Measurements from ENCODE around the gene NPNT.
A peak's percentile ranks its signal among the peaks of the same experiment; 100 is the strongest.

Gene NPNT

DNA sequence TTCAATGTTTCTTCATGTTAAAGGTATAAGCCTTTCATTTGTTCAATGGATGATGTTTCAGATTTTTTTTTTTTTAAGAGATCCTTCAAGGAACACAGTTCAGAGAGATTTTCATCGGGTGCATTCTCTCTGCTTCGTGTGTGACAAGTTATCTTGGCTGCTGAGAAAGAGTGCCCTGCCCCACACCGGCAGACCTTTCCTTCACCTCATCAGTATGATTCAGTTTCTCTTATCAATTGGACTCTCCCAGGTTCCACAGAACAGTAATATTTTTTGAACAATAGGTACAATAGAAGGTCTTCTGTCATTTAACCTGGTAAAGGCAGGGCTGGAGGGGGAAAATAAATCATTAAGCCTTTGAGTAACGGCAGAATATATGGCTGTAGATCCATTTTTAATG lies 75.8 kb downstream of the NPNT start:
- no peak for DNase-seq

DNA sequence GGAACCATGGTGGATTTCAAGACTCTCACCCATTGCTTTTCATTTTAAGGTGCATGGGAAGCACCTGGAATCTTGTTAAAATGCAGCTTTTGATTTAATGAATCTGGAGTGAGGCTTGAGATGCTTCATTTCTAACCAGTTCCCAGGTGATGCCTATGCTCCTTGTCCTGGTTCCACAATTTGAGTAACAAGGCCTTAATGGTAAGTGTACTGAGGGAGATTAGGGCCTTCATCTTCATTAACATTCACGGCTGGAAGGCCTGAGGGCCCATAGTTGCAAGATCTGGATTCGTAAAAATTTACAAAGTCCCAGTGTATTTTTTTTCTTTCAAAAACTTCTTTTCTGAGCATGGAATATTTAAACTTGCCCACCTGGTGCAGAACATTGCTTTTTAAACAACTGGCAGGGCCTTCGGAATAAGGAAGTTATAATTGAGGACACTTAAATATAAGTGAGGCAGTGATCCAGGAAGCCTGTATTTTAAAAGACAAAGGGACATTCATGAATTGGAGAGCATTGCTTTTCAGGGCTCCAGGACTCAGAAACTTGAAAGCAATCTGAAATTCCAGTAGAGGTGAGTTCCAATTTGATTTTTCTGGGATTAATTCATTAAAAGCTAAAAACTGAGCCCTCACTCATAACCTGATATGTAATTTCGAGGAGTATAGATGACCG lies 77.8 kb downstream of the NPNT start:
- DNase-seq = no peak

DNA sequence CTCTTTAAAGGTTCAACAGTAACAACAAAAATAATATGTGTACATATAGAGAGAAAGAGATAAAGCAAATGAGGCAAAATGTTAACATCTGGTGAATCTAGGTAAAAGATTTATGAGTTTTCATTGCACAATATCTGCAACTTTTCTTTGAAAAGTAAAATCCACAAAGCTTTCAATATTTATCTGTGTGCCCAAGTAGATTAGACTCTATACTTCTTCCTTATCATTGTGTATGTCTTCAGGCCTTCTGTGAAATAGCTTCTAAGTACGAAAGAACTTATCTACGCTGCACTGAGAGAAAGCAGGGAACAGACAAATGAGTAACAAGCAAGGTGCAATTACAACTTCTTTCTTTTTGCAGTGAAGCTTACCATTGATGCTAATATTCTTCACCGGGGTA lies 81.6 kb downstream of the NPNT start:
- no peak for DNase-seq

DNA sequence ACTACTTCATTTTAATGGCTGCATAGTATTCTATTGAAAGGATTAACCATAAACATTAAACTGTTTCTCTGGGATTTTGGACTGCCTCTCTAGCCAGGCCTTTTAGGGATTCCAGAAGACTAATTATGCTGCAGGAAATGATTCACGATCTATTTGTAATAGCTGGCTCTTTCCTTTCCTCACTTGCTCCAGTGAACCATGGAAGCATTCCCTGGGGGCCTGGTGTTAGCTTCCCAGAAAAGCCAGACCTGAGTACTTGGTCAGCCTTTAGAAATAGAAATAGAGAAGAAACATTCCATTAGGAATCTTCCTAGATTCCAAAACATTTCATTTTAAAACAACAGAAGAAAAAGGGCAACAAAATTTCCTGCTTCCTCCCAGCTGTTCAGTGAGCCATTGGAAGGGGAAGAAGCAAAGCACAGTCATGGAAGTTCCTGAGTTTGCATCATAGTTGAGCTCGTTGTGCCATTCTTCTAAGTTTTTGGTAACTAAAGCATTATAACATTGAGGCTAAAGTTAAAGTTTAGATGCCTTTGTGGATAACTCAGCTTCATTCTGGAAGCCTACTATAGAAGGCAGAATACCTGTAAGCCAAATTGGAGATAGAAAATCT lies 83.5 kb downstream of the NPNT start:
- no peak for DNase-seq

GRCh38 chr4:105979506-105979905 lies 84.2 kb downstream of the NPNT start:
- DNase-seq = no peak

DNA sequence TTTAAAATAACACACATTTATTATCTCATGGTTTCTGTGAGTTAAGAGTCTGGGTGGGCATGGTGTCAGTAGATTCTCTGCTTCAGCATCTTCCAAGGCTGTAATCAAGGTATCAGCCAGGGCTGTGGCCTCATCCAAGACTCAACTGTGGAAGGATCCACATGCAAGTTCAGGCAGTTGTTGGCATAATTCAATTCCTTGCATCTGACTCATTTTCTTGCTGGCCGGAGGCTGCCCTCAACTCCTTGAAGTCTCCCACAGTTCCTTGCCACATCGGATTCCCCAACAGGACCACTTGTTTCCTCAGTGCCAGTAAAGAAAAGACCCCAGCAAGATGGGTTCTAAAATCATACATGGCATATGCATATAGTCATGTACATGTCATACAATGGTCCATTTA lies 93.4 kb downstream of the NPNT start:
- no peak for DNase-seq

DNA sequence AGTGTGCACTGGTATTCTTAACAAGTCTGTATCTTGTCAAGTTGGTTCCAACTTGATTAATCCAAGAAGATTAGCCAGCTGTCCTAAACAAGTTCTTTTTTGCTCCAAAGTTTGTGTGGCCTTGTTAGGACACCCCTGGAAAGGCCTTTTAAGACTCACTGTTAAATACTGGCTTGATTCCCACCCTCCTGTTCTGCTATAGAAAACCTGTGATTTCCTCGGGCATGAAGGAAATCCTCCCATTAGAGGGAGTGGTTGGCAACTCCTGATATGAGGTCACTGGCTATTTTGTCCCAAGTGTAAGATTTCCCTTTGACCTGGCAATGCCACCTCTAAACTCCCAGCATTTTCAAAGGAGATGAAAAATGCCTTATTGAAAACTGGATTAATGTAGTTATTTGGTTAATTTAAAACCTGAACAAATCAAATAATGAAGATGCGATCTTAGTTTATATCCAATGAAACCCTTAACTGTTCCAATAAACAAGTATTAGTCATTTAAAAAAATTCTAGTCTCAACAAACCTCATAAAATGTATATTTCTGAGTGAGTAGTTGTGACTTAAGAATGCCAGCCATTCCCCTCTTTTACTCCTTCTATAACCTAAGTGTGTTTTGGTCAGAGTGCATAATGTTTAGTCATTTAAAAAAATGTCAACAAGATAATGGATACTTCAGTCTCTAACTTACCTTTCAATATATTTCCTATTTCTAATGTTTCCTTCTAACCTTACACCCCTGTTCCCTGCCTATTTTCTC lies 94.4 kb downstream of the NPNT start:
- DNase-seq = no peak

DNA sequence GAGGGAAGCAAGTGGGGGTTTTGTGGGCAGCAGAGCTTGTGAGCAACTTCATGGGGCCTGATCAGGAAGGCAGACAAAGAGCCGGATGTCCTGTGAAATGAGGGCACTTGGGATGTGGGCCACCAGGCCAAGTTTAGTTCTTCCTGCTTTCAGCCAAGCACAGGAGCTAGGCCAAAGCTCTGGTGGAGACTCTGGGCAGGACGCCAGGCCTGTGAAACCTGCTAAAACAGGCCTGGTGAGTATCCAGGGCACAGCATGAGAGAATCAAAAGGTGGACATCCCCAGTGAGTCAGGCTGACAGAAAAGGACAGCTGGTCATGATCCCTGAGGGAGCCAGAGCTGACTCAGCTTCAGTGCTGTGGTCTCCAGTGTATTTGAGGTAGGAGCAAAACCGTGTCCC lies 95.7 kb downstream of the NPNT start:
- DNase-seq = peak; percentile 54

- DNase-seq = no peak
These were observed 96.5 kb downstream of the NPNT start for GRCh38 chr4:105991726-105992125.

DNA sequence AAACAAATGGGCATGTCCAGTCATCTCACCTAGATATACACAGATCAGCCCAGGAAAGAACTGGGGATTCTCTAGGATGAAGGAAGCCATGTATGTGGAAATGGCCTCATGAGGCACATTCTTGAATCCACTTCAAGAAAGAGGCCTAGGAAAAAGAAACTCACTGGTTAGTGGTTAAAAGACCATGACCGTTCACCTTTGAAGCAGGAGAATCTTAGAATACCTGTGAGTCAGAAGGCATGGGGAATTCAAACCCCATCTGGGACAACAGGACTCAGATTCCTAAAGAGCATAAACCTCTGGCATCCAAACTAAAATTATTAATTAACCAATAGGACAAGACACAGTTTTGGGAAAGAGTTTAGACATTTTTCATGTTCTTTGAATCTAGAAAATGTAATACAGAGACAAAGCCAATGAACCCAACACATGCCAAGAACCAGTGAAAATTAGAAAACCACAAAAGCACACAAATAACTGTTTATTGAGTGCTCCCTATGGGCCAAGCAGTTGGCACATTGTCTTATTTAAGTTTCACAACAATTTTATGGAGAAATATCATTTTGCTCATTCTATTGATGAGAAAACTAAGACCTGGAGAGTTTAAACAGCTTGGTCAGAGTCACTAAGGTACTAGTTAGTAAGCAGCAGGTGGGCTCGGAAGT lies 97.5 kb downstream of the NPNT start:
- no peak for DNase-seq

DNA sequence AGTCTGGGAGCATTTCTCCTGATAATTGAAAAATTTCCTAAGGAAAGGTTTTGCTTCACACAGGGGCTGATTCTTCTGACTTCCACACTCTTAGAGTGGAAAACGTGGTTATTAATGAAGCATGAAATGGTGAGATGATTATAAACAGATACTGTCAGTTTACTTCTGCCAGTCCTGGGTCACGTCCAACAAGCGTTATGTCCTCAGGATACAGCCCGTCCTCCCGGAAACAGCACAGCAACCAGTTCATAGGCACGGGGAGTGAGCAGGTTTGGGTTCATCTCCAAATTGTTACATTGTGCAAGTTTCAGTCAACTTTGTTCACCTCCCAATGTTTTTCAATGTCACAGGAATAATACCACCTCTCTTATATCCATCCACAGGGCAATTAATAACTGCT lies 98.8 kb downstream of the NPNT start:
- no peak for DNase-seq

- no peak for DNase-seq
These were observed 99.7 kb downstream of the NPNT start for GRCh38 chr4:105994841-105995501.

DNA sequence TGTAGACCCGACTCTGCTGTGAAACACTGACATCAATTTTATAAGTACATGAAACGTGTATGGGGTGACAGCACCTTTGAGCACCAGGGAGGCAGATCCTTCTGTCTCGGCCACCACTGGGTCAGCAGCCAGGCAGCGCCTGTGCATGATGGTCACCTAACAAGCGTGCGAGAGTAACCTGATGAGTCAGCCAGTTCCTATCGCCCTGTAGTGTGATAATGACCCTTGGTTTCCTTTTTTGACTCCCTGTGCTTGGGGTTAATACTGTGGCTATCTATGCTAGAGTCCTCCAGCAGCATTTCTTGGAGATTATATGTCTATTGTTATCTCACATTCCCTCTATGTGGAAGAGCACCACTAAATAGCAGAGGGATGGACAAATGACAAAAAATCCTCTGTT lies 101.6 kb downstream of the NPNT start:
- no peak for DNase-seq

DNA sequence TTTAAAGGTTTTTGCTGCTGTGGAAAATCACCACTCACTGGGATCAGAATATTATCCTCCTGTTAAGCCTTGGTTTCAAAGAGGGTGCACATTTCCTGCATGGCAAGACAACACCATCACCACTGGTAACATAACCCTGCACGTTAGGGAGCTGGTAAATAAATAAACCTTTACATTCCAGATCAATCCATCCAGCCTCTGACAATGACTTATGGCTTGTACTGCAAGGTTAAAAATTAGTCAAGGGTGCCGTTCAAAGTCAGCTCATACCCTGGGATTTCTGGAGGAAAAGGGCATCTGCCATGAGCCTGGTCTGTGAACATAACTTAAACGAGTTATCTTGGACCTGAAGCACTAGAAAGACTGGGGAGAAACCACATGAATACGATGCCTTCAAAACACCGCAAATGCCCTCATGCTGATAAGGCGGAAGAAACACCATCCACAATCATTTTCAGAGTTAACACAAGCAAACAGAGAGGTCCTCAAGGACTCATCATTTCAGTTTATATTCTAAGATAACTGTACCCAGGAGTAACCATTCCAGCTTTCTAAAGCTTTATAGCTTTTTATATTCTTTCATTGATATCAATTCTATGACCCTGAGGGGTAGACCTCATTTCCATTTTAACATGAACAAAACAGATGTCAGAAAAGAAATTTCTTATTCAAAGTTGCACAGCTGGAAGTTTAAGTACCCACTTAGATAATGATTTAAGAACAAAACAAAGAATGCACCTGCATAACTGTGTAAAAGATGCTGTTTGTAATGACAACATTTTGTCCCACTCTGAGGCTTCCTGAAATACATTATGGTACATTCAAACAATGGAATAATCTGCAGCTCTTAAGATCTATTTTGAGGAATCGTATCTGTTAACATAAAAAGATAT lies 103.1 kb downstream of the NPNT start:
- no peak for DNase-seq

DNA sequence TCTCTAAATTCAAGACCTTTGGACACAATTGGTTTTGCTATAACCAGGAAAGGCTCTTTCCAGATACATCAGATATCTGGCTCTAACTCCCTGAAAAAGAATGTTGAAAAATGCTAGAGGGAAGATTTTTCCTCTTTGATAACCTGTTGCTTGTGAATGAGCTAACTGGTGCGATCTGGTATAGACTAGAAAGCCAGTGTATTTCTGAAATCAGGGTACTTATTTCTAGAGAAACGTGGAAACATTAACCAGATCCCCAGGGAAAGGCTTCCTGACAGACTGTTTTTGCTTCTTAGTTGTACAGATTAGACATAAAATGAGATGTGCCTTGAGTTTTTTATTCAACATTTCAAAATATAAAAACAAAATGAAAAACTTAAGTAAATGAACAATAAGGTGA lies 107.7 kb downstream of the NPNT start:
- DNase-seq = no peak

GRCh38 chr4:106010761-106011160 lies 115.5 kb downstream of the NPNT start:
- no peak for DNase-seq

GRCh38 chr4:106011387-106011786 lies 116.1 kb downstream of the NPNT start:
- no peak for DNase-seq

DNA sequence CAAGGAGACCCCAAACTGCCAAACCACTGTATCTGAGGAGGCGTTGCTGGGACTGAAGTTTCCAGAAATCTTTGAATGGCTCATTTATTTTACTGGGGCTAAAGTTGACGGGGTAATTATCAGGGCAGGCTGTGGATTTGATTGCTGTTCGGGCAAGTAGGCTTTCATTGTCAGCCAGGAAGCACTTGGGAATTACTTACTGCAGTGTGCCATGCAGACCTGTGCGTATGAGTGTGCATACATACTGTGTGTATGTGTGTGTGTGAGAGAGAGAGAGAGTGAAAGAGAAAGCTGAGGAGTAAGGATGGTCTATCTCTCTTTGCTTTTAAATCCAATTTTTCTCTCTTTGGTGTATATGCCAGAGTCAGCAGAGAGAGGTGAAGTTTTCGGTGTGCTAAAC lies 122.7 kb downstream of the NPNT start:
- DNase-seq = no peak

DNA sequence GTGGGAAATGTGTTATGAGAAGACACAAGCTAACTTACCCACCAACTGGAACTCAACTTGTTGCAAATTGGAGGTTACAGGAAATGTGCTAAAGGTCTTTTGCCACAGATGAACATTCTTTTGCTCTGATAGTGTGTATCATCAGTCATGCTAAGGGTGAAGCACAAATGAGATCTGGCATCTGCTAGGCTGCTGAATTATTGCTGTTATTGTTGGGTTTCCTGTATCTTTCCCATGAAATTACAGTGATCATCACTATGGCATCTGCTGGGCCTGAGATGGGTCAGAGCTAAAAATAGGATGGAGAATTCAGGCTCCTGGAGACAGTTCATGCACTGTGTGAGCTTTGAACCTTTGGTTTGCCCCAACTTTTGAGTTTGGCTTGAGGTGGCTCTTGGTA lies 124.5 kb downstream of the NPNT start:
- no peak for DNase-seq

Measured in left hindlimb (tissue), 1 donor.